K562 (cell line): ENCODE measurements around the gene SLC2A6. TPM values are rescaled to one million over a fixed set of nuclear protein-coding genes. Genes with fewer than 3 reads are reported as not detected.
A peak's percentile ranks its signal among the peaks of the same experiment; 100 is the strongest.

Experiments
- ATAC-seq: fragments of 200-7000 bp; cut with Tn5 transposase; 3 replicates; pipeline ENCODE4 v1.9.1; 2020; ENCODE audit warnings: moderate library complexity
- BruUV-seq: library from RNA; stranded (reverse); fragments of 400-500 nt; replicated peaks from 2 replicates; lab custom pipeline; 2021; lab: Mats Ljungman, UMichigan
- CTCF ChIA-PET: fragments of 300-600 bp; formaldehyde crosslinking; extraction: SDS; loops from one replicate; lab custom pipeline; 2021; ENCODE audit warnings: low intra/inter-chr PET ratio; lab: Yijun Ruan, JAX
- POLR2A ChIA-PET: fragments of 300-600, 350-650 bp; sonication (Branson Sonifier 250); formaldehyde crosslinking; extraction: SDS; loops from one replicate; lab custom pipeline; 2021; ENCODE audit warnings: antibody characterized with exemption, inconsistent platforms; lab: Yijun Ruan, JAX
- DNase-seq, 4 experiments: peaks; one replicate each; pipeline versions ENCODE4 v3.0.0 to v3.0.0-alpha.2; 2011 to 2018; ENCODE audit warnings: low spot score in 3 of 4, mixed read lengths in 3 of 4; ENCODE audit errors: extremely low read depth in 1 of 4
- FAIRE-seq: peaks from 2 replicates; lab custom pipeline; 2011; peaks lifted over from hg19 to GRCh38; lab: Jason Lieb, UNC
- H2AFZ ChIP-seq: 2 replicates; pipeline ENCODE4 v1.6.0; 2011; ENCODE audit warnings: low read depth, low read length, control low read depth, inconsistent platforms
- H3K27ac ChIP-seq: fragments of 200-600 bp; 3 replicates; pipeline ENCODE4 v1.8.0; 2011; ENCODE audit warnings: low read depth, mild to moderate bottlenecking, control low read depth, inconsistent platforms, low read length, moderate library complexity, mixed read lengths; ENCODE audit errors: extremely low read depth
- H3K27me3 ChIP-seq, 2 experiments: fragments of 300-600 bp in 1 of 2; 2 replicates in 1 of 2; 3 replicates in 1 of 2; pipeline versions ENCODE4 v1.6.0 to v1.8.0; 2011; ENCODE audit warnings: inconsistent platforms in 2 of 2, low read length in 2 of 2, mild to moderate bottlenecking in 1 of 2, mixed read lengths in 1 of 2, moderate library complexity in 1 of 2; ENCODE audit not compliant: control insufficient read depth in 2 of 2, insufficient read depth in 2 of 2
- H3K36me3 ChIP-seq: fragments of 300-600 bp; 3 replicates; pipeline ENCODE4 v1.8.0; 2011; ENCODE audit warnings: mild to moderate bottlenecking, low read length, inconsistent platforms; ENCODE audit not compliant: control insufficient read depth, insufficient read depth
- H3K4me1 ChIP-seq, 2 experiments: fragments of 200-600 bp in 1 of 2; replicated peaks in 1 of 2; 2 replicates in 1 of 2; 3 replicates in 1 of 2; pipeline versions ENCODE4 v1.5.1 to v1.8.0; 2011; ENCODE audit warnings: inconsistent platforms in 2 of 2, low read length in 2 of 2, mild to moderate bottlenecking in 1 of 2, mixed read lengths in 1 of 2, moderate library complexity in 1 of 2; ENCODE audit not compliant: control insufficient read depth in 2 of 2, insufficient read depth in 2 of 2
- H3K4me2 ChIP-seq: 2 replicates; pipeline ENCODE4 v1.6.1; 2011; ENCODE audit warnings: low read length, control low read depth, inconsistent platforms, mixed read lengths; ENCODE audit not compliant: insufficient read depth
- H3K4me3 ChIP-seq: fragments of 200-600 bp; sonication (generic), shearing (Covaris generic); 2 replicates; pipeline ENCODE4 v1.5.1; 2016; ENCODE audit warnings: control low read depth, inconsistent platforms
- H3K79me2 ChIP-seq: fragments of 200-600 bp; 3 replicates; pipeline ENCODE4 v1.8.0; 2011; ENCODE audit warnings: low read length, inconsistent platforms; ENCODE audit not compliant: control insufficient read depth, insufficient read depth
- H3K9ac ChIP-seq, 2 experiments: 2 replicates each; pipeline versions ENCODE4 v1.6.0 to v1.6.1; 2011; ENCODE audit warnings: low read depth in 2 of 2, low read length in 2 of 2, control low read depth in 1 of 2, inconsistent platforms in 1 of 2, mild to moderate bottlenecking in 1 of 2, mixed read lengths in 1 of 2; ENCODE audit not compliant: insufficient read depth in 1 of 2
- H3K9me1 ChIP-seq: one replicate; pipeline ENCODE4 v1.6.0; 2011; ENCODE audit warnings: inconsistent platforms, mild to moderate bottlenecking, low read length, moderate library complexity; ENCODE audit not compliant: control insufficient read depth, insufficient read depth
- H3K9me3 ChIP-seq: replicated peaks from 2 replicates; pipeline ENCODE4 v1.5.1; 2011; ENCODE audit warnings: low read depth, low read length, inconsistent platforms; ENCODE audit not compliant: control insufficient read depth, insufficient read depth
- H4K20me1 ChIP-seq: replicated peaks from 2 replicates; pipeline ENCODE4 v1.6.1; 2011; ENCODE audit warnings: low read length, inconsistent platforms, mixed read lengths; ENCODE audit not compliant: control insufficient read depth, insufficient read depth
- BRCA1 ChIP-seq, 2 experiments: fragments of 450-650 bp in 1 of 2; sonication (generic) in 1 of 2; formaldehyde crosslinking in 1 of 2; IDR thresholded peaks; 2 replicates each; pipeline versions ENCODE4 v1.5.0 to v1.6.1; 2017 to 2020; ENCODE audit warnings: mild to moderate bottlenecking in 1 of 2, missing genetic modification reagents in 1 of 2
- BRD4 ChIP-seq: fragments of 200-600 bp; sonication (generic); IDR thresholded peaks from 2 replicates; pipeline ENCODE4 v1.6.1; 2017; ENCODE audit warnings: inconsistent platforms
- GABPB1 ChIP-seq: sonication (generic); formaldehyde crosslinking; IDR thresholded peaks from 2 replicates; pipeline ENCODE4 v1.8.0; 2022; ENCODE audit warnings: mild to moderate bottlenecking, missing genetic modification reagents
- HNRNPLL ChIP-seq: fragments of 200-400 bp; formaldehyde crosslinking; IDR thresholded peaks from 2 replicates; pipeline ENCODE4 v1.6.1; 2017; ENCODE audit warnings: low read length, low read depth, mild to moderate bottlenecking; ENCODE audit not compliant: poor library complexity, severe bottlenecking
- MYC ChIP-seq, 2 experiments: fragments of 250-450 bp in 1 of 2; sonication (Bioruptor Pico) in 1 of 2; IDR thresholded peaks; 2 replicates each; pipeline versions ENCODE4 v1.5.1 to v1.6.1; 2012 to 2021; ENCODE audit warnings: low read depth in 2 of 2, borderline replicate concordance in 1 of 2, improper control_type of control experiment in 1 of 2, low read length in 1 of 2, mild to moderate bottlenecking in 1 of 2, moderate library complexity in 1 of 2
- POLR2AphosphoS5 ChIP-seq: IDR thresholded peaks from 2 replicates; pipeline ENCODE4 v1.6.1; 2011; ENCODE audit warnings: mild to moderate bottlenecking, low read depth, low read length, moderate library complexity; ENCODE audit not compliant: control insufficient read depth, insufficient read depth
- POLR2G ChIP-seq: fragments of 200-400 bp; formaldehyde crosslinking; IDR thresholded peaks from 2 replicates; pipeline ENCODE4 v1.6.1; 2017; ENCODE audit warnings: low read depth, mild to moderate bottlenecking, antibody characterized with exemption, low read length, moderate library complexity
- RBFOX2 ChIP-seq: fragments of 200-400 bp; formaldehyde crosslinking; IDR thresholded peaks from 2 replicates; pipeline ENCODE4 v1.6.1; 2017; ENCODE audit warnings: low read depth, mild to moderate bottlenecking, low read length, moderate library complexity
- SAFB ChIP-seq: fragments of 200-400 bp; formaldehyde crosslinking; IDR thresholded peaks from 2 replicates; pipeline ENCODE4 v1.6.1; 2017; ENCODE audit warnings: low read depth, low read length, borderline replicate concordance
- SOX6 ChIP-seq: fragments of 450-650 bp; IDR thresholded peaks from 2 replicates; pipeline ENCODE4 v1.6.1; 2014; ENCODE audit warnings: mild to moderate bottlenecking
- TBP ChIP-seq: optimal IDR thresholded peaks from 2 replicates; pipeline ENCODE3; 2011; ENCODE audit warnings: low read depth, low read length, improper control_type of control experiment
- WGBS: fragments of 100-300 bp; shearing (Covaris generic); methylation state at CpG from one replicate; pipeline ENCODE4 v1.1.6; 2016; ENCODE audit warnings: low coverage, mixed read lengths; ENCODE audit not compliant: insufficient coverage; ENCODE audit errors: missing lambda C conversion rate; 5-methylcytosine and 5-hydroxymethylcytosine counted together
- in situ Hi-C: fragments of 300-500 bp; cut with MboI; formaldehyde crosslinking; loops from 4 replicates; pipeline ENCODE4 v1.15.0; 2018; ENCODE audit warnings: inconsistent platforms, mixed read lengths
- intact Hi-C: fragments of 100-400 bp; cut with micrococcal nuclease; formaldehyde crosslinking; loops from 2 replicates; pipeline ENCODE4 v1.14.2; 2022
- polyA plus RNA-seq, 8 experiments: library from polyadenylated mRNA; depleted of rRNA in 4 of 8; stranded (reverse) in 5 of 8; unstranded in 3 of 8; fragments of >200 nt; fragmentation: Nextera tagmentation in 2 of 8; fragmentation: Illumina TruSeq in 1 of 8; extraction: Ambion mirVana in 2 of 8; extraction: Trizol in 1 of 8; gene quantifications; 2 replicates each; pipeline versions ENCODE4 v1.2.1 to v1.2.3, GENCODE V29; 2011 to 2014; ENCODE audit warnings: inconsistent platforms in 1 of 8, missing spikeins in 1 of 8
- total RNA-seq, 7 experiments: library from RNA; depleted of rRNA in 6 of 7; stranded (reverse); fragments of >200 nt in 6 of 7; fragmentation: Illumina TruSeq in 2 of 7; extraction: Trizol in 2 of 7; gene quantifications; 2 replicates each; pipeline versions ENCODE4 v1.2.1 to v1.2.3, GENCODE V29; 2011 to 2021; ENCODE audit warnings: low replicate concordance in 1 of 7
- TF ChIP-seq, protein P1 (sequence below): fragments of 200-800 bp; sonication (Bioruptor generic); IDR thresholded peaks from 2 replicates; pipeline ENCODE4 v1.6.1; 2017; ENCODE audit warnings: missing genetic modification characterization, missing compliant biosample characterization
- TF ChIP-seq, protein P2 (sequence below): fragments of 250-450 bp; sonication (Bioruptor Pico); IDR thresholded peaks from 2 replicates; pipeline ENCODE4 v1.4.0; 2020; ENCODE audit warnings: mild to moderate bottlenecking, moderate library complexity, borderline replicate concordance
- TF ChIP-seq, protein P3 (sequence below): sonication (generic); formaldehyde crosslinking; IDR thresholded peaks from 2 replicates; pipeline ENCODE4 v1.8.1; 2023; ENCODE audit warnings: mild to moderate bottlenecking, missing genetic modification reagents

The SLC2A6 gene
- total and polyA plus RNA-seq, 9 of the 15 experiments (the other 6 are each of a cell fraction or from before 2014, with no cell fraction given): 0.04 to 0.38 (median 0.09) TPM; not detected in 3

DNA sequence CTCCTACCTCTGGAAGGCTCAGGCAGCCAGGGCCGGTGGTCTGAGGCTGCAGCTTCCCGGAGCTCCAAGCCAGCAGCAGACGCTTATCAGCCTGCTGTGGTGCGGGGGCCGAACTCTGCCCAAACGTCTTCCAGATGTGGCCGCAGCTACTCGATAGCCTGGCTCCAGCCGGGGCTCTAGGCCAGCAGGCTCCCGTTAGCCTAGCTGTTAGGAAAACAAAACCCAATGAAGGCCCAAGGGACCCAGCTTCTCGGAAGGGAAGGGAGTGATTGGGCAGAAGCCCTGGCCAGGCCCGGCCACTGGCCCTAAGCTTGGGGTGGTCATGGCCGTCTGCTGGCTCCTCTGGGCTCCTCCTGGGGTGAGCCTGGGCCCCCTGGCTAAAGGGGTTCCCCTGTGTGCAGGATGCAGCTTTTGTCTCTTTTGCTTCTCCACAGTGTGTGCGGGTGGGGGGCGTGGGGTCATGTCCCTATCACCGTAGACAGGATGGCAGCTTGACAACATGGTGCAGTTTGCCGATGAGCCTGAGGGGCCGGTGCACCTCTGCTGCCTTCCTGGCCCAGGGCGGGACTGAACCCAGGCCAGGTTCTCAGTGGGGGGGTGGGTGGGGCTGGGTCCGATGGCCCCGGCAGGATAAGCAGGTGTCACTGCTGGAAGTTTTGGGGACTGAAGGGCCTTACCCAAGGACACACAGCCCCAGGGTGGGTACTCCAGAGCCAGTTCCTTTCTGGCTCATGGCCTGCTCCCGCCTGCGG lies 27.2 kb upstream of the SLC2A6 start:
- BruUV-seq: no TSS peak
- ATAC-seq: peak; percentile 90
- H3K36me3 ChIP-seq: no peaks in the 10 kb centered on the region
- peaks cover 21 to 30% of the 10 kb centered on the region in 2 experiments for H3K4me1 ChIP-seq
- H3K4me3 ChIP-seq: no peak overlapping the region
- peak; percentile 94 for FAIRE-seq
- DNase-seq: peak; percentile 79 to 83 (median 82)
- in situ Hi-C loops (no loop called here), intact Hi-C loops (no loop called here)
- H3K4me2 ChIP-seq: peak overlapping the region; percentile 18; the same call in 1 of the 2 replicates
- peak overlapping the region; percentile 11; the same call in 1 of the 3 replicates for H3K27ac ChIP-seq
- peaks cover 3 to 21% of the 10 kb centered on the region in 2 experiments; a peak in 3 of 5 replicates for H3K27me3 ChIP-seq
- H3K9me1 ChIP-seq: no peaks in the 10 kb centered on the region
- peaks cover 4% of the 10 kb centered on the region; the same call in 1 of the 2 replicates for H4K20me1 ChIP-seq
- peak overlapping the region in 1 of 2 experiments; percentile 74; a peak in 3 of 4 replicates for H3K9ac ChIP-seq
- peak overlapping the region; percentile 73; the same call in 1 of the 2 replicates for H2AFZ ChIP-seq
- H3K9me3 ChIP-seq: no peaks in the 10 kb centered on the region
- no peaks in the 10 kb centered on the region for H3K79me2 ChIP-seq
- ChIA-PET POLR2A (interaction anchor here (0.7 to 1.5 kb wide), 4 partner anchors 9 to 189 kb away, joined by 3 to 9 read pairs (median 4); partner anchors contain the start of gene MYMK), CTCF (no interaction called here)
- WGBS: 13% methylated on average over 21 of the region's 23 CpGs
- TF ChIP-seq SOX6 (peak; percentile 15; the same call in 1 of the 2 replicates), POLR2AphosphoS5 (peak; percentile 73), MYC (IDR thresholded peaks at IDR 0.05; ENCODE audit: low read depth, low read length) (no peak; the same call in 1 of the 2 replicates), MYC (CRISPR knock-in tag; IDR thresholded peaks at IDR 0.05; ENCODE audit: borderline replicate concordance, low read depth) (no peak), POLR2G (no peak), RBFOX2 (0 out of 2 replicates have a peak, but pooled peaks have one; percentile 19), HNRNPLL (no peak), BRD4 (no peak), SAFB (no peak), BRCA1 (IDR thresholded peaks at IDR 0.05) (no peak), BRCA1 (CRISPR knock-in tag; IDR thresholded peaks at IDR 0.05) (no peak), TBP (peak; percentile 29), GABPB1 (no peak)
- TF ChIP-seq, protein P1, sequence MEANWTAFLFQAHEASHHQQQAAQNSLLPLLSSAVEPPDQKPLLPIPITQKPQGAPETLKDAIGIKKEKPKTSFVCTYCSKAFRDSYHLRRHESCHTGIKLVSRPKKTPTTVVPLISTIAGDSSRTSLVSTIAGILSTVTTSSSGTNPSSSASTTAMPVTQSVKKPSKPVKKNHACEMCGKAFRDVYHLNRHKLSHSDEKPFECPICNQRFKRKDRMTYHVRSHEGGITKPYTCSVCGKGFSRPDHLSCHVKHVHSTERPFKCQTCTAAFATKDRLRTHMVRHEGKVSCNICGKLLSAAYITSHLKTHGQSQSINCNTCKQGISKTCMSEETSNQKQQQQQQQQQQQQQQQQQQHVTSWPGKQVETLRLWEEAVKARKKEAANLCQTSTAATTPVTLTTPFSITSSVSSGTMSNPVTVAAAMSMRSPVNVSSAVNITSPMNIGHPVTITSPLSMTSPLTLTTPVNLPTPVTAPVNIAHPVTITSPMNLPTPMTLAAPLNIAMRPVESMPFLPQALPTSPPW: peak; percentile 75
- TF ChIP-seq, protein P2, sequence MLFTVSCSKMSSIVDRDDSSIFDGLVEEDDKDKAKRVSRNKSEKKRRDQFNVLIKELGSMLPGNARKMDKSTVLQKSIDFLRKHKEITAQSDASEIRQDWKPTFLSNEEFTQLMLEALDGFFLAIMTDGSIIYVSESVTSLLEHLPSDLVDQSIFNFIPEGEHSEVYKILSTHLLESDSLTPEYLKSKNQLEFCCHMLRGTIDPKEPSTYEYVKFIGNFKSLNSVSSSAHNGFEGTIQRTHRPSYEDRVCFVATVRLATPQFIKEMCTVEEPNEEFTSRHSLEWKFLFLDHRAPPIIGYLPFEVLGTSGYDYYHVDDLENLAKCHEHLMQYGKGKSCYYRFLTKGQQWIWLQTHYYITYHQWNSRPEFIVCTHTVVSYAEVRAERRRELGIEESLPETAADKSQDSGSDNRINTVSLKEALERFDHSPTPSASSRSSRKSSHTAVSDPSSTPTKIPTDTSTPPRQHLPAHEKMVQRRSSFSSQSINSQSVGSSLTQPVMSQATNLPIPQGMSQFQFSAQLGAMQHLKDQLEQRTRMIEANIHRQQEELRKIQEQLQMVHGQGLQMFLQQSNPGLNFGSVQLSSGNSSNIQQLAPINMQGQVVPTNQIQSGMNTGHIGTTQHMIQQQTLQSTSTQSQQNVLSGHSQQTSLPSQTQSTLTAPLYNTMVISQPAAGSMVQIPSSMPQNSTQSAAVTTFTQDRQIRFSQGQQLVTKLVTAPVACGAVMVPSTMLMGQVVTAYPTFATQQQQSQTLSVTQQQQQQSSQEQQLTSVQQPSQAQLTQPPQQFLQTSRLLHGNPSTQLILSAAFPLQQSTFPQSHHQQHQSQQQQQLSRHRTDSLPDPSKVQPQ (CRISPR knock-in tag): no peak
- TF ChIP-seq, protein P3, sequence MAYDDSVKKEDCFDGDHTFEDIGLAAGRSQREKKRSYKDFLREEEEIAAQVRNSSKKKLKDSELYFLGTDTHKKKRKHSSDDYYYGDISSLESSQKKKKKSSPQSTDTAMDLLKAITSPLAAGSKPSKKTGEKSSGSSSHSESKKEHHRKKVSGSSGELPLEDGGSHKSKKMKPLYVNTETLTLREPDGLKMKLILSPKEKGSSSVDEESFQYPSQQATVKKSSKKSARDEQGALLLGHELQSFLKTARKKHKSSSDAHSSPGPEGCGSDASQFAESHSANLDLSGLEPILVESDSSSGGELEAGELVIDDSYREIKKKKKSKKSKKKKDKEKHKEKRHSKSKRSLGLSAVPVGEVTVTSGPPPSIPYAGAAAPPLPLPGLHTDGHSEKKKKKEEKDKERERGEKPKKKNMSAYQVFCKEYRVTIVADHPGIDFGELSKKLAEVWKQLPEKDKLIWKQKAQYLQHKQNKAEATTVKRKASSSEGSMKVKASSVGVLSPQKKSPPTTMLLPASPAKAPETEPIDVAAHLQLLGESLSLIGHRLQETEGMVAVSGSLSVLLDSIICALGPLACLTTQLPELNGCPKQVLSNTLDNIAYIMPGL (CRISPR knock-in tag): no peak
